ENCODE data around the gene CCDC92. TPM values are rescaled to one million over a fixed set of nuclear protein-coding genes. Genes with fewer than 3 reads are reported as not detected.
A peak's percentile ranks its signal among the peaks of the same experiment; 100 is the strongest.

Gene CCDC92
- total and polyA plus RNA-seq, 2 of the 13 experiments (the other 11 are each of a cell fraction or from before 2014, with no cell fraction given): 5.4 to 14.7 TPM

DNA sequence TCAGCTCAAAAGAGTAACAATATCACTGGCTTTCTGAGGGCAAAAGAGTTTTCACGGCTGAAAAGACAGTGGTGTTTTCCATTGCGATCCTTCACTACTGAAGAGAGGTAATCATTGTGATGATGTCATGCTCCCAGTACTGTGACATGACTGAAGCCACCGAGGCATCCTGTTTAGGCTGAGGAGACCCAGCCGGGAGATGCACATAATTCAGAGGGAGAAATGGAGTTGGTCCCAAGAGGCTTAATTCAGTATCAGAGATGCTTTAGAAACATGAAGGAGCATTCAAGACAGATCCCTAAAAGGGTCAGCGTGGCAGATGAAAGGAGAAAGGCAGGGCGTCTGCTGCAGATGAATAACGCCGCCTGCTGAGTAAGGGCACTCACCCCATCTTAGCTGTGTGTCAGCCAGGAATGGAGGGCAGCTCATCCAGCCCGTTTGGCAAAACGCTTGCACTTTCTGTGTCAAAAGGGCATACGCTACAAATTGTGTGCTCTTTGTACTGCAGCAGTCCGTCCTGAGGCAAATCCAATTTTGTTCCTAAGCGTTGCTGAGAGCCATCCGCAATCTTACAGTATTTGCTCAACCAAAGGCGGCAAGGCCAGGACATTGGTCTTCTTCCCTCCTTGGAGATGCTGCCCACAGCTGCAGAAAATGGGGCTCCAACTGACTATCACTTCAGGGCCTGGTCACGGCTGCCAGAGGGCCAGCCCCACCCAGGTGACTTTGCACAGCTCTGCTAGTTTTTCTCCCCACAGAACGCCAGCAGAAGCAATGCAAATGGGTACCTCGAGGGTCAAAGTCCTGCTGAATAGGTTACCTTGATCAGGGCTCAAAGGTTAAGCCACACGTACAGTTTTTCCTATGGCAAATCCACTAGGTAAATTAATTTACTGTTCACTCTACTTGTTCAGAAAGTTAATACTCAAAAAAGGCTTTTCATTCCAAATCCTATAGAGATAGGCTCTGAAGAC lies 23.5 kb downstream of the CCDC92 start (continued):
- TF ChIP-seq ZC3H4 (CRISPR knock-in tag; IDR thresholded peaks at IDR 0.05; ENCODE audit: borderline replicate concordance) (no peak), EED (CRISPR knock-in tag; IDR thresholded peaks at IDR 0.05) (no peak)
- TF ChIP-seq, protein P1, sequence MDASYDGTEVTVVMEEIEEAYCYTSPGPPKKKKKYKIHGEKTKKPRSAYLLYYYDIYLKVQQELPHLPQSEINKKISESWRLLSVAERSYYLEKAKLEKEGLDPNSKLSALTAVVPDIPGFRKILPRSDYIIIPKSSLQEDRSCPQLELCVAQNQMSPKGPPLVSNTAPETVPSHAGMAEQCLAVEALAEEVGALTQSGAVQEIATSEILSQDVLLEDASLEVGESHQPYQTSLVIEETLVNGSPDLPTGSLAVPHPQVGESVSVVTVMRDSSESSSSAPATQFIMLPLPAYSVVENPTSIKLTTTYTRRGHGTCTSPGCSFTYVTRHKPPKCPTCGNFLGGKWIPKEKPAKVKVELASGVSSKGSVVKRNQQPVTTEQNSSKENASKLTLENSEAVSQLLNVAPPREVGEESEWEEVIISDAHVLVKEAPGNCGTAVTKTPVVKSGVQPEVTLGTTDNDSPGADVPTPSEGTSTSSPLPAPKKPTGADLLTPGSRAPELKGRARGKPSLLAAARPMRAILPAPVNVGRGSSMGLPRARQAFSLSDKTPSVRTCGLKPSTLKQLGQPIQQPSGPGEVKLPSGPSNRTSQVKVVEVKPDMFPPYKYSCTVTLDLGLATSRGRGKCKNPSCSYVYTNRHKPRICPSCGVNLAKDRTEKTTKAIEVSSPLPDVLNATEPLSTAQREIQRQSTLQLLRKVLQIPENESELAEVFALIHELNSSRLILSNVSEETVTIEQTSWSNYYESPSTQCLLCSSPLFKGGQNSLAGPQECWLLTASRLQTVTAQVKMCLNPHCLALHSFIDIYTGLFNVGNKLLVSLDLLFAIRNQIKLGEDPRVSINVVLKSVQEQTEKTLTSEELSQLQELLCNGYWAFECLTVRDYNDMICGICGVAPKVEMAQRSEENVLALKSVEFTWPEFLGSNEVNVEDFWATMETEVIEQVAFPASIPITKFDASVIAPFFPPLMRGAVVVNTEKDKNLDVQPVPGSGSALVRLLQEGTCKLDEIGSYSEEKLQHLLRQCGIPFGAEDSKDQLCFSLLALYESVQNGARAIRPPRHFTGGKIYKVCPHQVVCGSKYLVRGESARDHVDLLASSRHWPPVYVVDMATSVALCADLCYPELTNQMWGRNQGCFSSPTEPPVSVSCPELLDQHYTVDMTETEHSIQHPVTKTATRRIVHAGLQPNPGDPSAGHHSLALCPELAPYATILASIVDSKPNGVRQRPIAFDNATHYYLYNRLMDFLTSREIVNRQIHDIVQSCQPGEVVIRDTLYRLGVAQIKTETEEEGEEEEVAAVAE (CRISPR knock-in tag; IDR thresholded peaks at IDR 0.05; ENCODE audit: borderline replicate concordance): no peak

DNA sequence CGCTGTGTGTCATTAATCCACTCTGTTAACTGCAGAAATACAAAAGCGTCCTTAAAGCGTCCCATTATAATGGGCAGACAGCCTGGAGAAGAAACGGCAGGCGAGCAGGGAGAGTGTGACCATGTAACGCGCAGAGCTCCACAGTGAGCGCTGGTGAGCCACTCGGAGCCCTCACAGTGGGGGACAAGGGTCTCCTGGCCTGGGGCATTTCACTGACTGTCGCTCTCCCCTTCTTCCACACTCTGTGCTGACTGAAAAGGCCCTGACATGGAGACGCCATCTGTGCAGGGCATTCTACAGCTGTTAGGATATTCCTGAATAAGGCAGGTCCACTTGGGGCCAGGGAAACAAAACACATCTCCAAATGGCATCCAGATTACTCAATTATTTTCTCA lies 24.2 kb downstream of the CCDC92 start:
- CTCF ChIA-PET (ENCODE audit: low intra/inter-chr PET ratio, low total read pairs): no interaction called here
- no peaks in the 10 kb centered on the region for H3K9me3 ChIP-seq (ENCODE audit: low read length)
- H3K4me3 ChIP-seq (replicated peaks in 1 of 3; ENCODE audit: insufficient read depth in 1 of 3, low read depth in 2 of 3, low read length in 3 of 3): peak overlapping the region in 2 of 3 experiments; percentile 33 to 66; a peak in 2 of 6 replicates
- 93% methylated on average over 9 of the region's 11 CpGs for WGBS (ENCODE audit: low lambda C conversion rate)
- no peaks in the 10 kb centered on the region for H3K27me3 ChIP-seq (ENCODE audit: control insufficient read depth in 1 of 2, insufficient read depth in 2 of 2, low read length in 2 of 2)
- H2AFZ ChIP-seq (ENCODE audit: low read length): no peak overlapping the region
- peak overlapping the region; percentile 75 for H3K27ac ChIP-seq (ENCODE audit: extremely low read length, insufficient read depth, low read length)
- ATAC-seq (no peak), DNase-seq (ENCODE audit: low spot score) (no peak), FAIRE-seq (no peak)
- intact Hi-C loops (cut with micrococcal nuclease; ENCODE audit: unreplicated experiment) (no loop called here), in situ Hi-C loops (cut with HindIII; ENCODE audit: extremely low pct_ligation_motif_present, low pct_unique_long_range_greater_than_20kb) (no loop called here)
- no peaks in the 10 kb centered on the region for H3K79me2 ChIP-seq (ENCODE audit: insufficient read depth, low read length)
- no peaks in the 10 kb centered on the region; a peak in 1 of 5 replicates for H3K36me3 ChIP-seq (replicated peaks in 1 of 2; ENCODE audit: control insufficient read depth in 1 of 2, insufficient read depth in 2 of 2, low read length in 2 of 2)
- H3K9ac ChIP-seq (ENCODE audit: insufficient read depth, low read depth, low read length): peak overlapping the region; percentile 55
- POLR2A ChIA-PET: interaction anchor here (1.8 to 3.1 kb wide), 2 partner anchors 14 to 24 kb away, joined by 4 to 15 read pairs; partner anchors contain the start of genes CCDC92 and ZNF664
- no TSS peak for BruUV-seq (replicated peaks)
- H3K4me1 ChIP-seq (ENCODE audit: insufficient read depth, low read length): peaks cover 42% of the 10 kb centered on the region
- no peaks in the 10 kb centered on the region for H4K20me1 ChIP-seq (ENCODE audit: insufficient read depth, low read length)
- H3K4me2 ChIP-seq (ENCODE audit: low read depth, low read length): peak overlapping the region; percentile 85
- no peak for TF ChIP-seq NR2C2 (CRISPR knock-in tag; IDR thresholded peaks at IDR 0.05; ENCODE audit: borderline replicate concordance)
- TF ChIP-seq EED (CRISPR knock-in tag; IDR thresholded peaks at IDR 0.05): no peak
- TF ChIP-seq, protein P2, sequence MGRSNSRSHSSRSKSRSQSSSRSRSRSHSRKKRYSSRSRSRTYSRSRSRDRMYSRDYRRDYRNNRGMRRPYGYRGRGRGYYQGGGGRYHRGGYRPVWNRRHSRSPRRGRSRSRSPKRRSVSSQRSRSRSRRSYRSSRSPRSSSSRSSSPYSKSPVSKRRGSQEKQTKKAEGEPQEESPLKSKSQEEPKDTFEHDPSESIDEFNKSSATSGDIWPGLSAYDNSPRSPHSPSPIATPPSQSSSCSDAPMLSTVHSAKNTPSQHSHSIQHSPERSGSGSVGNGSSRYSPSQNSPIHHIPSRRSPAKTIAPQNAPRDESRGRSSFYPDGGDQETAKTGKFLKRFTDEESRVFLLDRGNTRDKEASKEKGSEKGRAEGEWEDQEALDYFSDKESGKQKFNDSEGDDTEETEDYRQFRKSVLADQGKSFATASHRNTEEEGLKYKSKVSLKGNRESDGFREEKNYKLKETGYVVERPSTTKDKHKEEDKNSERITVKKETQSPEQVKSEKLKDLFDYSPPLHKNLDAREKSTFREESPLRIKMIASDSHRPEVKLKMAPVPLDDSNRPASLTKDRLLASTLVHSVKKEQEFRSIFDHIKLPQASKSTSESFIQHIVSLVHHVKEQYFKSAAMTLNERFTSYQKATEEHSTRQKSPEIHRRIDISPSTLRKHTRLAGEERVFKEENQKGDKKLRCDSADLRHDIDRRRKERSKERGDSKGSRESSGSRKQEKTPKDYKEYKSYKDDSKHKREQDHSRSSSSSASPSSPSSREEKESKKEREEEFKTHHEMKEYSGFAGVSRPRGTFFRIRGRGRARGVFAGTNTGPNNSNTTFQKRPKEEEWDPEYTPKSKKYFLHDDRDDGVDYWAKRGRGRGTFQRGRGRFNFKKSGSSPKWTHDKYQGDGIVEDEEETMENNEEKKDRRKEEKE (IDR thresholded peaks at IDR 0.05): no peak
- TF ChIP-seq, protein P3, sequence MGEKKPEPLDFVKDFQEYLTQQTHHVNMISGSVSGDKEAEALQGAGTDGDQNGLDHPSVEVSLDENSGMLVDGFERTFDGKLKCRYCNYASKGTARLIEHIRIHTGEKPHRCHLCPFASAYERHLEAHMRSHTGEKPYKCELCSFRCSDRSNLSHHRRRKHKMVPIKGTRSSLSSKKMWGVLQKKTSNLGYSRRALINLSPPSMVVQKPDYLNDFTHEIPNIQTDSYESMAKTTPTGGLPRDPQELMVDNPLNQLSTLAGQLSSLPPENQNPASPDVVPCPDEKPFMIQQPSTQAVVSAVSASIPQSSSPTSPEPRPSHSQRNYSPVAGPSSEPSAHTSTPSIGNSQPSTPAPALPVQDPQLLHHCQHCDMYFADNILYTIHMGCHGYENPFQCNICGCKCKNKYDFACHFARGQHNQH (CRISPR knock-in tag; IDR thresholded peaks at IDR 0.05): no peak
- TF ChIP-seq ZNF354B (CRISPR knock-in tag; IDR thresholded peaks at IDR 0.05): no peak
- TF ChIP-seq ATM (IDR thresholded peaks at IDR 0.05; ENCODE audit: borderline replicate concordance): no peak
- TF ChIP-seq DNMT1 (CRISPR knock-in tag; IDR thresholded peaks at IDR 0.05): no peak
- no peak for TF ChIP-seq MATR3 (CRISPR knock-in tag; IDR thresholded peaks at IDR 0.05)
- TF ChIP-seq SIN3B (IDR thresholded peaks at IDR 0.05; ENCODE audit: low read length): no peak
- no peak for TF ChIP-seq PHF8 (CRISPR knock-in tag; IDR thresholded peaks at IDR 0.05)

Data from HepG2 (cell line).